NCI-H1417 (cell line): Measurements from ENCODE around the gene KCNJ16.
A peak's percentile ranks its signal among the peaks of the same experiment; 100 is the strongest.

Experiments used
- DNase-seq, 3 experiments: peaks; one replicate each; lab custom pipeline; 2025; lab: John Stamatoyannopoulos, UW

Gene KCNJ16

DNA sequence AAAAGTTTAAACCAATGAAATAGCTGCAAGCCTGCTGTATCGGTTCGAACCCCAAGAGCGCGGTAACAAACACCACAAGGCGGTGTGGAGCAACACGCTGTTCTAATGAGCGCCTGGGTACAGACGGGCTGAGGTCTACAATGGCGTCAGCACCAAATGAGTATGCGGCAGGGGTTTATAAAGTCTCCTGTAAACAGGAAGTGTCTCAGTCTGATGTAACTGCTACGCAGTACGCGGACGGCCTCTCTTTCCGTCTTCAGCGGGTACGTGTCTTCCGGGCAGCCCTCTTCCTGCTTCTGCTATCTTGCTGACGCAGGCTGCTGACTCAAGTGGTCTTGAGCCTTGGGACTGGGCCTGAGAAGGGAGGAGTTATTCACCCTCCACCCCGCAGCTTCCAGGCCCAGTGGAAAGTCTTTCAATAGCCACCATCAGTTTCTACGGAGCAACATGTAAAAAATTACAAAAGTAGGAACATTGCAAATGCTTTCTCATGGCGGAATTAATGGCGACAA is 53.8 kb downstream of the KCNJ16 start:
- DNase-seq = no peak

DNA sequence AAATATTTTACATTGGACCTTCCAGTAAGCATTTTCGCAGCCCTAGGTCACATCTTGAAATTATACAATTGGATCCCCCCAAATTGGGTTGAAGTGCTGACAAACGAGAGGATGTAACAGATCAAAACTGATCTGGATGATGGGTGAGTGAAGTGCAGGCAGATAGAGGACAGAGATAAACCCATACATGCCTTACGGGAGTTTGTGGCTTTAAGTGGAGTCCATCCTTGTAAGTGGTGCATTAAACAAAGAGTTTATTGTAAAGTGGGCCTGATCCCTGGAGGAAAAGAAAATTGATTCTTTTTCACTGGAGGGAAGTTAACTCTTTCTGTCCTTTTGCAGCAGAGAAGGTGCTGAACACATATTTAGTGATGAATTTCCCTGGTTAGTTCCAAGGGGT is 55.3 kb downstream of the KCNJ16 start:
- DNase-seq = peak in 1 of 3 experiments; percentile 42

DNA sequence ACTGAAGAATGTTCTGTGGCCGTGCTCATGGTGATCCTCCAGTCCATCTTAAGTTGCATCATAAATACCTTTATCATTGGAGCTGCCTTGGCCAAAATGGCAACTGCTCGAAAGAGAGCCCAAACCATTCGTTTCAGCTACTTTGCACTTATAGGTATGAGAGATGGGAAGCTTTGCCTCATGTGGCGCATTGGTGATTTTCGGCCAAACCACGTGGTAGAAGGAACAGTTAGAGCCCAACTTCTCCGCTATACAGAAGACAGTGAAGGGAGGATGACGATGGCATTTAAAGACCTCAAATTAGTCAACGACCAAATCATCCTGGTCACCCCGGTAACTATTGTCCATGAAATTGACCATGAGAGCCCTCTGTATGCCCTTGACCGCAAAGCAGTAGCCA is 57.5 kb downstream of the KCNJ16 start:
- DNase-seq = no peak

- no peak for DNase-seq
These were observed 59.0 kb downstream of the KCNJ16 start for GRCh38 chr17:70134042-70134441.

GRCh38 chr17:70134777-70135176 is 59.8 kb downstream of the KCNJ16 start:
- DNase-seq = no peak

DNA sequence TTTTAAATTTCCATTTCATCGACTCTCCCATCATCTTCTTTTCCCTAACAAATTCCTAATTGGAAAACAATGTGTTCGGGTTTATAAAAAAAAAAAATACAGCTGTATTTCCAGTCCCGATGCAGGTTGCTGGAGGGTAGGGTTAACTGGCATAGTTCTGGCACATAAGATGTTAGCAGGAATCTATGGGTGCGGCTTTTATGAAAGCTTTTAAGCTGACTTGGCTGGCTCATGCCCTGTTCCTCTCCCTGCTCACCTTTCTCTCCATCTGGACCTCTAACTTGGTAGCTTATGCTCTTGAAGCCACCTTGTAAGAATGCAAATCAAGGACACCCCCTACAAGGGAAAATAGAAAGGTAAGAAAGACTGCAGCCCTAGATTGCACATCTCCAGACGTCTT is 61.1 kb downstream of the KCNJ16 start:
- DNase-seq = no peak

- peak in 1 of 3 experiments; percentile 5 for DNase-seq
These were observed 62.6 kb downstream of the KCNJ16 start for GRCh38 chr17:70137451-70138230.

- no peak for DNase-seq
These were observed 63.4 kb downstream of the KCNJ16 start for GRCh38 chr17:70138291-70138865.

DNA sequence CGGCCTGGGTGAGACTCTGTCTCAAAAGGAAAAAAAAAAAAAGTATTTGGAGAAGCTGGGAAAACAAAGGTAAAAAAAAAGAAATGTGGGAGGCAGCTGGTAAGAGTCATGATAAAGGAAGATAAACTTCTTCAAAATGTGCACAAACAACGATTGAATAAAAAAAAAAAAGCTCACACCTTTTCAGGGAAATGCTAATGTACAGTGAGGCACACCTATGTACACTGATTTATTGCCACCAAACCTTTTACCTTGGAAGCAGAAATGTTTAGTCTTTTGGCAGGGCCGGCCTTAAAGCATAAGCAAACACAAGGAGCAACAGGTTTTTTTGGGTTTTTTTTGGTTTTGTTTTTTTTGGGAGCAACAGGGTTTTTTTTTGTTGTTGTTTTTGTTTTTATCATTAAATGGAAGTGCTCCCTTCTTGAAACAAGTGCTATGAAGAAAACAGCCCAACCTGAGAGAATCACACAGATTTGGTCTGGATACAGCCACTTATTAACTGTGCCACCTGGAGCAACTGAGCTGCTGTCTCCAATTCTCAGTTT is 64.5 kb downstream of the KCNJ16 start:
- DNase-seq = no peak

DNA sequence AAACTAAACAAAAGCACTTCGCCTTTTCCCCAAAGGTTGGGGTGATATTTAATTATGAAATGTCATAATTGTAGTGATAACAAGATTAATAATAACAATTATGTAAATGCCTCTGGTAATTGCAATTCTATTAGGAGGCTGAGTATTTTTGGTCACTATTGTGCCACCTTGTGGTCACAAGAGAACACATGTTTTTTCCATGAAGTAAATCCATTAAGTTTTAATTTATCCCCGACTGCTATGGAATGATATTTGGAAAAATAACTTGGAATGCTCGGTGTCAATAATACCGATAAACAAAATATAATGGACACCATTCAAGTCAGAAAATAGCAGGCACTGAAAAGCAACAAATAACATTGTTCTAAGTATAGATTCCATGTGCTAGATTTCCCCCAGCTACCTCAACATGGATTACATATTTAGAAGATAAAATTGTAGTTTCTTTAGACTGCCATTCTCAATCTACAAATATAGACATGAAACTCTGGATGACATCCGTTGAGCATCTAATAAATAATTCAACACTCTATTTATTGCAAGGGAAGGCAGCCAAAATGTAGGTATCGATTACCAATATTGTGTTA is 69.3 kb downstream of the KCNJ16 start:
- DNase-seq = peak in 2 of 3 experiments; percentile 25 to 61

DNA sequence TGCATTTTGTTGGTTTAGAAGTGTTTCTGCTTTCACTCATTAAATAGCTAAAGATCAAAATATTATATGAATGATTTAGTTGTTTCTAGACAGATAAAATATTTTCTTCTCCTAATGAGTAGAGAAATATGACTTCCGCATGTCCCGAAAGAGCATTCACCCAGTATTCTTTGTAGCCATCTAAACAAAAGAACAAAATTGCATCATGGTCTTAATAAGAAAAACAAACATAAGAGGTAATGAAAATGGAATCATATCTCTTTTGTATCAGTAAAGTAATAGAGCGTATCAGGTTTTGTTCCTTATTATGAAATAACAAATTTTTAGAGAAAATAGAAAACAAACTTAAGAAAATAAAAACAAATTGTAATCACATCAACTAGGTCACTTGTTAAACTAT is 78.2 kb downstream of the KCNJ16 start:
- DNase-seq = no peak

DNA sequence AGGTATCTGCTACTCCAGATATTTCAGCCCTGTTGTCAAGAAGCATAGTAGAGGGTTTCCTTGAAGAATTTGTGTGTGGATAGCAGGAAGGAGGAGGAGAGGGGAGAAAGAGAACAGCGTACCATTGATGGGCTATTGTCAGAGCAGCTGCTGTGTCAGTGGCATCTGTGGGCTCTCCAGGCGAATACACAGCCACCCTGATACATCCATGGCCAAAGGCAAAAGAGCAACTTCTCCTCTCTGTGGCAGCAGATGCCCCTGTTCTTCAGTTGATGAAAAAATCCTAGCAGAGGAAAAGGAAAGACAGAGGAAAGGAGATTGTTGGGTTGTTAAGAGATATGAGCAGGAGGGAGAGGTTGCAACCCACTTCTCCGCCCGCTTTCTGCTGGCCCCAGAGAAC is 82.1 kb downstream of the KCNJ16 start:
- no peak for DNase-seq

GRCh38 chr17:70158180-70158579 is 83.2 kb downstream of the KCNJ16 start:
- no peak for DNase-seq

DNA sequence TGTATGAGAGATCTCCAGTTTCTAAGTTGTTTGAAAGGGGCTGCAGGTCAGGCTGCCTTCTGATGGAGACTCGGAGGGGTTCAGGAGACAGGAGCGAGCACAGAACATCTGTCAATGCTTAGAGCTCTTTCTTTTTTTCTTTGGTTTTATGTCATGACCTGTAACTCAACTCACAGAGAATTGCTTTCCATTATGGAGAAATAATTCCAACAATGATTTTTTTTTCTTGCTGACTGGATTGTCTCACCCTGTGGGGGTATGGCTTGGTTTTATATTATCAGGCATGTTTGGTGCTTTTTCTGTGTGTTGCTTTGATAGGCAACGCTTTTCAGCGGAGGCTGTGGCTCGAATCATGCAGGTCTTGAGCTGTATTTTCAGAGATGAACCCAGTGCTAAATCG is 83.6 kb downstream of the KCNJ16 start:
- DNase-seq = no peak

DNA sequence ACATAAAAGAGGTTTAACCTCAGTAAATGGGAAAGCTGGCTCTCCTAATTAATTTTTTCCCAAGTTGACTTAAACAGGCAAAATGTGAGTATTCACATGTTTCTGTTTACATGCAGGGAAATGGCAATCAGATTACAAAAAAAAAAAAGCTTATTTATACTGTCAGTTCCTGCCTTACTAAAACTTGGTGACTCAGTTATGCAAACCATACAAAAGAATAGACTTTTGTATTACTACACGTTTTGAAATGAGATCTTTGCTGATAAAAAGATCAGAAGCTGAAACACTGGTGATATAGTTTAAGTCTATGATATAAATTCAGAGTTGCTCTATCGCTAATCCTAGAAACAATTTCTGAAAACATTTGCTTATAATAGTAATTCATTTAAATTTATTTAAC is 85.0 kb downstream of the KCNJ16 start:
- DNase-seq = no peak

- DNase-seq = no peak
These were observed 86.5 kb downstream of the KCNJ16 start for GRCh38 chr17:70161519-70161918.

DNA sequence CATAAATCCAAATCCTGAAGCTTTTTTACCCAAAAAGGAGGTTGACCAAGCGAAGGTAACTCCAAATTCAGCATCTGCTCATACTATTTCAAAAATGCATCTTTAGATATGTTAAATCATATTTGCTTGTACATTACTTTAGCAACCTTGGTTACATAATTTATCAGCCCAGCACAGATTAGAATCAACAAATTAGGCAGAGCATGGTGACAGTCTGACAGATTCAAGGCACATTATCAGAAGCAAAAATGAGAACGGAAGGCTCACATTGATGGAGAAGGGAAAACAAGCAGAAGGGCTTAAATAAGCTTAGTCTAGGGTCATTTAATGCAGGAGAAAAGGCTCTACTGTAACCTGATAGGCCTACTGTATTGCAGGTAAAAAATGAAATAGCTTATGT is 90.4 kb downstream of the KCNJ16 start:
- no peak for DNase-seq

GRCh38 chr17:70166615-70167014 is 91.6 kb downstream of the KCNJ16 start:
- no peak for DNase-seq

DNA sequence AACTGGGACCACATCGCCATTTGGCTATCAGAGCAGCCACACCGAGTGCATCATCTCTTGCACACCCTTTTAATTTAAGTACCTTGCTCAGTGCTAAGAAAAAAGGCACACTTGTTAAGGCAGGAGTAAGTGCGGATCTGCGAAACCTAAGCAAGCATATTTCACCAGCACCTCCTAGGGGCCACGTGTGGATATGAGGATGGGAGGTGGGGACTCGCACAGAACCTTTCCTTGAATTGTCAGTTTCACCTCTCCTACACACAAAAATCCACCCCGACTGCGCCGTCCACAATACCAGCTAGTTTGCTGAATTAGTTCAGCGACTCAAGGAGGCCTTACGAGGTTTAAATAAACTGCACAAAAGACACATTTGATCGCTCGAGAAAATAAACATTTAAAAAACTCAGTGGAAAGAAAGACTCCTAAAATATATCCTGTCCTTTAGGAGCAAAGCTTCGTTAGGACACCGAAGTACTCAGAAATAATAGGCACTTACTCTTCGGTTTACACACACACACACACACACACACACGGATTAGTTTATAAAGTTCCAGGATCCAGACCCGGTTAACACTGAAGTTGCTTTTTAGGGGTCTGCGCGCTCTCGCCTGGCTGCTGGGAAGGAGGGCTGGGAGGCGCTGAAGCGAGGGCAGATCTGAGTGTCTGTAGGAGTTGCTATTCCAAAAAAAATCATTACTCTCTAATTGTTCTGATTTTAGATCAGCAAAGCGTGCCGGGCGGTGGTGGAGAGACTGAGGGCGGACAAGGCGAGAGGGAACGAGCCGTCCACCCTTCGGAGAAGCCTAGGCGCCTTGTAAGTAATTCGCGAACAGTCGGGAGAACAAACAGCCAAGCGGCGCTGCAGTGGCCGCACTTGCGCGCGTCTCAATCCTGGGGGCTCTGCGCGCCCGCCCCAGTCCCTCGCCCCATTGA is 93.3 kb downstream of the KCNJ16 start:
- peak; percentile 42 to 77 (median 70) for DNase-seq

DNA sequence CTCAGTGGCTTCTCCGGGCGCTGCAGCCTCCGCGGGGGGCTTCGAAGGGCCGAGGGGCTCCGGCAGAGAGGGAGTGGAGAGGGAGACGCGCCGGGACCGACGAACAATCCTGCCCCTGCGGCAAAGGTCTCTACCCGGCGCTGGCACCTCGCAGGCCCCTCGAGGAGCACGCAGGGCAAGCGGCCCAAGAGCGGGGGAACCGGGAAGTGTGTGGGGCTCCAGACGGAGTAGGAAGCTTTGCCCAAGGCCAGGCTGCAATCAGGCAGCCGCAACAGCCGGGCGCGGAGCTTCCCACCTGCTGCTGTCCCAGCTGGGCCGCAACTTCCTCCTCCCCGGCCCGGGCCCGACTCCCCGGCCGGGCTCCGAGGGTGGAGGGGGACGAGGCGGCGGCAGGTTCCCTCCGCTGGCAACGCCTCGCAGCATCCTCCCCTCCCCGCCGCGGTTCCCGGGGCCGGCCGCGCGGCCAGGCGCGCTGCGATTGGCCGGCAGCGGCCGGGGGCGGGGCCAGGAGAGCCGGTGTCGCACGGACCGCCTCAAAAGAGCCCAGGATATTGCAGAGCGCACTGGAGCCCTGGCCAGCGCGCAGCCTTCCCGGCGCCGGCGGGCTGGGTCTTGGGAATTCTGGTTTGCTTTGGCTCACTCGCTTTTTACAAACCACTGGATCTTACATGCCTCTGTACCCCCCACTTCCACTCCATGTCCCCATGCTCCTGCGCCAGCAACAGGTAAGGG is 94.1 kb downstream of the KCNJ16 start, which contains the start of gene KCNJ2:
Gene KCNJ2, plus strand, starts transcription at position 556 of the 732 bp plus-strand sequence. CDS start 5,508 bp downstream, outside the sequence.
- peak; percentile 87 to 91 (median 88) for DNase-seq
